Liver (tissue), 9 donors: ENCODE data around the gene CAV1. TPM values are rescaled to one million over a fixed set of nuclear protein-coding genes. Genes with fewer than 3 reads are reported as not detected.

ENCODE experiments used
- DNase-seq: peaks from one replicate; pipeline ENCODE4 v3.0.0-alpha.2; 2017; ENCODE audit warnings: low spot score
- H3K27ac ChIP-seq, 2 donors: one replicate each; pipeline ENCODE4 v1.7.0; 2013; ENCODE audit warnings: inconsistent platforms in 2 of 2, low read length in 2 of 2, control low read depth in 1 of 2, low read depth in 1 of 2, mild to moderate bottlenecking in 1 of 2
- H3K27me3 ChIP-seq, 4 donors: one replicate each; pipeline versions ENCODE4 v1.6.1 to v1.7.0; 2013; ENCODE audit warnings: low read length in 3 of 4, inconsistent platforms in 1 of 4, mild to moderate bottlenecking in 1 of 4, moderate library complexity in 1 of 4; ENCODE audit not compliant: control insufficient read depth in 4 of 4, insufficient read depth in 4 of 4
- H3K36me3 ChIP-seq, 4 donors: one replicate each; pipeline versions ENCODE4 v1.6.1 to v1.7.0; 2013; ENCODE audit warnings: low read length in 3 of 4, mild to moderate bottlenecking in 3 of 4, low read depth in 1 of 4, moderate library complexity in 1 of 4; ENCODE audit not compliant: control insufficient read depth in 4 of 4, insufficient read depth in 3 of 4
- H3K4me1 ChIP-seq, 4 donors: one replicate each; pipeline versions ENCODE4 v1.6.1 to v1.7.0; 2013; ENCODE audit warnings: low read length in 3 of 4, mild to moderate bottlenecking in 3 of 4, moderate library complexity in 1 of 4; ENCODE audit not compliant: control insufficient read depth in 4 of 4, insufficient read depth in 4 of 4
- H3K4me3 ChIP-seq, 3 donors: one replicate each; pipeline versions ENCODE4 v1.6.1 to v1.7.0; 2013; ENCODE audit warnings: low read length in 3 of 3, control low read depth in 1 of 3, low read depth in 1 of 3, mild to moderate bottlenecking in 1 of 3
- H3K9ac ChIP-seq, 2 donors: one replicate each; pipeline ENCODE4 v1.7.0; 2013; ENCODE audit warnings: low read length in 2 of 2, mild to moderate bottlenecking in 2 of 2, moderate library complexity in 2 of 2, control low read depth in 1 of 2, low read depth in 1 of 2
- H3K9me3 ChIP-seq, 4 donors: one replicate each; pipeline versions ENCODE4 v1.6.1 to v1.7.0; 2013; ENCODE audit warnings: low read length in 3 of 4; ENCODE audit not compliant: control insufficient read depth in 4 of 4
- ATF3 ChIP-seq: IDR thresholded peaks from 2 replicates; pipeline ENCODE4 v1.6.1; 2016; ENCODE audit warnings: antibody characterized with exemption
- CTCF ChIP-seq: fragments of 150-350 bp; IDR thresholded peaks from 2 replicates; pipeline ENCODE4 v1.5.1; 2017; ENCODE audit warnings: improper control_type of control experiment, low read depth, low read length; ENCODE audit not compliant: missing input control
- FOXA1 ChIP-seq: IDR thresholded peaks from 2 replicates; pipeline ENCODE4 v1.6.1; 2016; ENCODE audit warnings: antibody characterized with exemption
- FOXA2 ChIP-seq: IDR thresholded peaks from 2 replicates; pipeline ENCODE4 v1.6.1; 2016; ENCODE audit warnings: antibody characterized with exemption
- GABPA ChIP-seq, 2 donors: IDR thresholded peaks in 1 of 2; conservative IDR thresholded peaks in 1 of 2; 2 replicates each; pipeline ENCODE4 v1.6.1; 2016; ENCODE audit warnings: antibody characterized with exemption in 2 of 2, mild to moderate bottlenecking in 1 of 2, moderate library complexity in 1 of 2
- HNF4A ChIP-seq, 2 donors: conservative IDR thresholded peaks; 2 replicates each; pipeline ENCODE4 v1.6.1; 2016; ENCODE audit warnings: antibody characterized with exemption in 2 of 2, mild to moderate bottlenecking in 2 of 2
- HNF4G ChIP-seq: IDR thresholded peaks from 2 replicates; pipeline ENCODE4 v1.6.1; 2016; ENCODE audit warnings: antibody characterized with exemption
- JUND ChIP-seq, 2 donors: IDR thresholded peaks; 2 replicates each; pipeline ENCODE4 v1.6.1; 2016; ENCODE audit warnings: antibody characterized with exemption in 2 of 2
- NR2F2 ChIP-seq: IDR thresholded peaks from 2 replicates; pipeline ENCODE4 v1.6.1; 2016; ENCODE audit warnings: antibody characterized with exemption
- RAD21 ChIP-seq, 2 donors: IDR thresholded peaks; 2 replicates each; pipeline ENCODE4 v1.6.1; 2016; ENCODE audit warnings: antibody characterized with exemption in 2 of 2, mild to moderate bottlenecking in 2 of 2
- REST ChIP-seq: IDR thresholded peaks from 2 replicates; pipeline ENCODE4 v1.6.1; 2016; ENCODE audit warnings: antibody characterized with exemption, mild to moderate bottlenecking
- RXRA ChIP-seq, 2 donors: IDR thresholded peaks; 2 replicates each; pipeline ENCODE4 v1.6.1; 2017 to 2018; ENCODE audit warnings: antibody characterized with exemption in 2 of 2, mild to moderate bottlenecking in 1 of 2
- TAF1 ChIP-seq: conservative IDR thresholded peaks from 2 replicates; pipeline ENCODE4 v1.6.1; 2016; ENCODE audit warnings: antibody characterized with exemption, mild to moderate bottlenecking
- YY1 ChIP-seq: IDR thresholded peaks from 2 replicates; pipeline ENCODE4 v1.6.1; 2016; ENCODE audit warnings: antibody characterized with exemption, mild to moderate bottlenecking
- ZBTB33 ChIP-seq: IDR thresholded peaks from 2 replicates; pipeline ENCODE4 v1.6.1; 2016; ENCODE audit warnings: antibody characterized with exemption
- WGBS: extraction: QIAGEN DNeasy Blood & Tissue Kit; methylation state at CpG from one replicate; pipeline ENCODE4 v1.1.7; 2013; 5-methylcytosine and 5-hydroxymethylcytosine counted together
- polyA plus RNA-seq, 2 donors: library from polyadenylated mRNA; stranded (reverse) in 1 of 2; unstranded in 1 of 2; fragments of 200-250 nt in 1 of 2; fragments of >200 nt in 1 of 2; fragmentation: Nextera tagmentation in 1 of 2; extraction: Ambion mirVana in 1 of 2; gene quantifications; one replicate each; pipeline versions ENCODE4 v1.2.1 to v1.2.3, GENCODE V29; 2013 to 2015
- total RNA-seq, 2 donors: library from RNA; depleted of rRNA; stranded (reverse); fragments of >200 nt; gene quantifications; one replicate each; pipeline ENCODE4 v1.2.3, GENCODE V29; 2014
- donor health status: healthy.
- donor health status: healthy.
- donor health status: healthy.
- donor health status: healthy.
- donor health status: healthy.

Gene CAV1
- total and polyA plus RNA-seq, 4 donors, result 9.9 to 13.4 (median 11.6) TPM

- Histone ChIP-seq H3K27ac (no peak overlapping the region), H3K4me1 (no peaks in the 10 kb centered on the region), H3K36me3 (no peaks in the 10 kb centered on the region), H3K27me3 (no peaks in the 10 kb centered on the region), H3K4me3 (no peak overlapping the region), H3K9ac (no peak overlapping the region), H3K9me3 (no peaks in the 10 kb centered on the region)
- TF ChIP-seq REST (no peak), FOXA1 (no peak), ZBTB33 (no peak), FOXA2 (no peak), TAF1 (no peak), HNF4G (no peak), YY1 (no peak), ATF3 (no peak), RAD21 (IDR thresholded peaks at IDR 0.05) (no peak), CTCF (no peak), GABPA (IDR thresholded peaks at IDR 0.05 in 1 of 2, conservative IDR thresholded peaks at IDR 0.05 in 1 of 2) (no peak), HNF4A (conservative IDR thresholded peaks at IDR 0.05) (no peak), JUND (IDR thresholded peaks at IDR 0.05) (no peak), NR2F2 (no peak), RXRA (IDR thresholded peaks at IDR 0.05) (no peak)
- no peak for DNase-seq
- WGBS, result 83% methylated on average over 5 of the region's 5 CpGs
Observed at GRCh38 chr7:116551692-116552091, 26.9 kb downstream of the CAV1 start.

GRCh38 chr7:116552602-116553001 is 27.8 kb downstream of the CAV1 start:
- Histone ChIP-seq H3K4me1 (no peaks in the 10 kb centered on the region), H3K36me3 (no peaks in the 10 kb centered on the region), H3K27ac (no peak overlapping the region), H3K27me3 (no peaks in the 10 kb centered on the region), H3K9me3 (no peaks in the 10 kb centered on the region), H3K4me3 (no peak overlapping the region), H3K9ac (no peak overlapping the region)
- DNase-seq, result no peak
- TF ChIP-seq FOXA1 (no peak), YY1 (no peak), CTCF (no peak), FOXA2 (no peak), ZBTB33 (no peak), RAD21 (IDR thresholded peaks at IDR 0.05) (no peak), NR2F2 (no peak), HNF4G (no peak)
- WGBS, result 89% methylated on average over 1 of the region's 1 CpG
